Measurements from ENCODE around the gene F10.

DNA sequence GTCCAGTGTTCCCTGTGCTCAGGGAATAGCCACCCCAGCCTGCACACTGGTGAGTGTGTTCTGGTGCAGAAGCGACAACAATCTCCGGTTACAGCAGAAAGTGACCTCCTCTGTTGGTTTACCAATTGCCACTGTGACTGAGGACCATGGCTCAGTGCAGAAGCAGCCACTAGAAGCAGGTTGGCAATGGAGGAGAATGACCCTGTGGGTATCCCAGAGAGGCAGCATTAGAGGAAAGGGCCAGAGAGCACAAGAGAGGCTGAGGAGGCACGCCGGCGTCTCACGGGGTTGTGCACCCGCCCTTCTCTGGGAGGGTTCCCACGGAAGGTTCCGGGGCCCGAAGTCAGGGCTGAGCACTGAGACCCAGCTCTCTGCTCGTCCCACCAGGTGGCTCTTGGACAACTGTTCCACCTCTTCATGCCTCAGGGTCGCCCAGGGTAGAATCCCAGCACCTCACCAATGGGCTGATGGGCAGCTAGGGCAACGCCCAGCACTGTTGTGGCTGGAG lies 49.9 kb downstream of the F10 start:
- TF ChIP-seq, protein P1, sequence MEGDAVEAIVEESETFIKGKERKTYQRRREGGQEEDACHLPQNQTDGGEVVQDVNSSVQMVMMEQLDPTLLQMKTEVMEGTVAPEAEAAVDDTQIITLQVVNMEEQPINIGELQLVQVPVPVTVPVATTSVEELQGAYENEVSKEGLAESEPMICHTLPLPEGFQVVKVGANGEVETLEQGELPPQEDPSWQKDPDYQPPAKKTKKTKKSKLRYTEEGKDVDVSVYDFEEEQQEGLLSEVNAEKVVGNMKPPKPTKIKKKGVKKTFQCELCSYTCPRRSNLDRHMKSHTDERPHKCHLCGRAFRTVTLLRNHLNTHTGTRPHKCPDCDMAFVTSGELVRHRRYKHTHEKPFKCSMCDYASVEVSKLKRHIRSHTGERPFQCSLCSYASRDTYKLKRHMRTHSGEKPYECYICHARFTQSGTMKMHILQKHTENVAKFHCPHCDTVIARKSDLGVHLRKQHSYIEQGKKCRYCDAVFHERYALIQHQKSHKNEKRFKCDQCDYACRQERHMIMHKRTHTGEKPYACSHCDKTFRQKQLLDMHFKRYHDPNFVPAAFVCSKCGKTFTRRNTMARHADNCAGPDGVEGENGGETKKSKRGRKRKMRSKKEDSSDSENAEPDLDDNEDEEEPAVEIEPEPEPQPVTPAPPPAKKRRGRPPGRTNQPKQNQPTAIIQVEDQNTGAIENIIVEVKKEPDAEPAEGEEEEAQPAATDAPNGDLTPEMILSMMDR (IDR thresholded peaks at IDR 0.05; ENCODE audit: extremely low read depth in 1 of 2, insufficient read depth in 1 of 2, low read depth in 1 of 2, low read length in 2 of 2), result no peak
- TF ChIP-seq, protein P2, sequence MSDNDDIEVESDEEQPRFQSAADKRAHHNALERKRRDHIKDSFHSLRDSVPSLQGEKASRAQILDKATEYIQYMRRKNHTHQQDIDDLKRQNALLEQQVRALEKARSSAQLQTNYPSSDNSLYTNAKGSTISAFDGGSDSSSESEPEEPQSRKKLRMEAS (IDR thresholded peaks at IDR 0.05; ENCODE audit: insufficient read depth, insufficient read length), result no peak
- TF ChIP-seq POLR2AphosphoS5 (IDR thresholded peaks at IDR 0.05; ENCODE audit: insufficient read depth, low read depth, low read length) (no peak), POLR2A (IDR thresholded peaks at IDR 0.05; ENCODE audit: low read depth, low read length) (no peak)

Data from endothelial cell of umbilical vein (primary cell).